Esophagus squamous epithelium (tissue), 4 donors: ENCODE data around the gene PLEKHM1.

Source experiments
- POLR2A ChIP-seq, 4 donors: fragments of 450-650 bp; IDR thresholded peaks; one replicate each; pipeline ENCODE4 v1.6.1; 2017; ENCODE audit warnings: antibody characterized with exemption in 4 of 4, mild to moderate bottlenecking in 4 of 4, moderate library complexity in 3 of 4
- TF ChIP-seq, protein P1 (sequence below), 6 experiments: fragments of 450-650 bp in 4 of 6; fragments of 200-600 bp in 2 of 6; sonication (generic) in 2 of 6; IDR thresholded peaks; one replicate each; pipeline ENCODE4 v1.5.1; 2016 to 2019; ENCODE audit warnings: antibody characterized with exemption in 6 of 6, mild to moderate bottlenecking in 4 of 6, moderate library complexity in 4 of 6

DNA sequence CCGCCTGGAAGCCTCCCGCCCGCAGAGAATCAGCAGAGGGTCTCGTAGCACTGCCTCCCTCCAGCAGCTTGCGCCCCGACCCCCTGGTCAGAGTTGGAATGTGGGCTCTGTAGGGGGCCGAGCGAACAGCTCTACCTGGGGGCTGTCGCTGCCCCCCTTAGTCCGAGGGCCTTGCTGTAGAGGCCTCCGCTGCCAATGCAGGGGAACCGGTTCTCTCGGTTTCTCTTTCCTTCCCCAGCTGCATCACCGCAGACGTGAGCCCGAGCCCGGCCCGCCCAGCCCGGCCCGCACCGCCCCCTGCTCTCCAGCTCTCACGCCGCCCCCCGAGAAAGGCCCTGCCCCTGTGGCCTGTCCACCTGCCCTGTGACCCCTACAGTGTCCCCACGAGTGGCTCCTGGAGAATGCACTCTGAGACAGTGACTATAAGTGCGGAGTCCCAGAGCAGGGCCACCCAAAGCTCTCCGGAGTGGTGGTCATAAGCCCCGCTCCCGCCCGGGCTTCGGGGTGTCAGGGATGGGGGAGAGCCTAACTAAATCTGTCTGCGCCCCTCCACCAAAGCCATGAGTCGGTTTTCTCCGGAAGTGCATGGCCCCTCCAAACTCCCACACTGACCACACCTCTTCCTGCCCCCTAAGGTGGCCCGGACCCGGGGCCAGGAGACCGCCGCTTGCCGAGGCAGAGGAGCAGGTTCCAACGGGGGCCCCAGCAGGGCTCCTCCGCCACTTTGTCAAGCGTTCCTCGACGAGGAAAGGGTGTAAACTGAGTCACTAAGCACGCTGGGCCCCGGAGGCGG lies 59.6 kb downstream of the PLEKHM1 start:
- TF ChIP-seq, protein P1, sequence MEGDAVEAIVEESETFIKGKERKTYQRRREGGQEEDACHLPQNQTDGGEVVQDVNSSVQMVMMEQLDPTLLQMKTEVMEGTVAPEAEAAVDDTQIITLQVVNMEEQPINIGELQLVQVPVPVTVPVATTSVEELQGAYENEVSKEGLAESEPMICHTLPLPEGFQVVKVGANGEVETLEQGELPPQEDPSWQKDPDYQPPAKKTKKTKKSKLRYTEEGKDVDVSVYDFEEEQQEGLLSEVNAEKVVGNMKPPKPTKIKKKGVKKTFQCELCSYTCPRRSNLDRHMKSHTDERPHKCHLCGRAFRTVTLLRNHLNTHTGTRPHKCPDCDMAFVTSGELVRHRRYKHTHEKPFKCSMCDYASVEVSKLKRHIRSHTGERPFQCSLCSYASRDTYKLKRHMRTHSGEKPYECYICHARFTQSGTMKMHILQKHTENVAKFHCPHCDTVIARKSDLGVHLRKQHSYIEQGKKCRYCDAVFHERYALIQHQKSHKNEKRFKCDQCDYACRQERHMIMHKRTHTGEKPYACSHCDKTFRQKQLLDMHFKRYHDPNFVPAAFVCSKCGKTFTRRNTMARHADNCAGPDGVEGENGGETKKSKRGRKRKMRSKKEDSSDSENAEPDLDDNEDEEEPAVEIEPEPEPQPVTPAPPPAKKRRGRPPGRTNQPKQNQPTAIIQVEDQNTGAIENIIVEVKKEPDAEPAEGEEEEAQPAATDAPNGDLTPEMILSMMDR (IDR thresholded peaks at IDR 0.05): no peak
- peak in 2 of 4 donors; percentile 45 to 72 for TF ChIP-seq POLR2A (IDR thresholded peaks at IDR 0.05)
